Glutamatergic neuron (in vitro differentiated cells): ENCODE measurements around the gene YIPF7. TPM values are rescaled to one million over a fixed set of nuclear protein-coding genes. Genes with fewer than 3 reads are reported as not detected.
A peak's percentile ranks its signal among the peaks of the same experiment; 100 is the strongest.

Experiments used
- DNase-seq: peaks from one replicate; pipeline ENCODE4 v3.0.0; 2022
- H3K27ac Mint-ChIP-seq: one replicate; pipeline ENCODE4 v1.8.0; 2020; ENCODE audit warnings: mild to moderate bottlenecking, mixed read lengths, inconsistent platforms; ENCODE audit not compliant: unreplicated experiment
- H3K27me3 Mint-ChIP-seq: one replicate; pipeline ENCODE4 v1.8.0; 2020; ENCODE audit warnings: mild to moderate bottlenecking, moderate library complexity, mixed read lengths, inconsistent platforms; ENCODE audit not compliant: unreplicated experiment
- H3K36me3 Mint-ChIP-seq: one replicate; pipeline ENCODE4 v1.8.0; 2020; ENCODE audit warnings: mild to moderate bottlenecking, mixed read lengths, inconsistent platforms; ENCODE audit not compliant: unreplicated experiment
- H3K4me1 Mint-ChIP-seq: one replicate; pipeline ENCODE4 v1.8.0; 2020; ENCODE audit warnings: mild to moderate bottlenecking, low read depth, mixed read lengths, inconsistent platforms; ENCODE audit not compliant: unreplicated experiment
- H3K4me3 Mint-ChIP-seq: one replicate; pipeline ENCODE4 v1.8.0; 2020; ENCODE audit warnings: mild to moderate bottlenecking, mixed read lengths, inconsistent platforms; ENCODE audit not compliant: unreplicated experiment
- H3K9me3 Mint-ChIP-seq: one replicate; pipeline ENCODE4 v1.8.0; 2020; ENCODE audit warnings: mild to moderate bottlenecking, moderate library complexity, mixed read lengths, inconsistent platforms; ENCODE audit not compliant: unreplicated experiment
- CTCF ChIP-seq: fragments of 200-600 bp; sonication (generic); IDR thresholded peaks from one replicate; pipeline ENCODE4 v1.5.0; 2021; ENCODE audit not compliant: partially characterized antibody, unreplicated experiment
- long read RNA-seq: library from polyadenylated mRNA; unstranded; transcript quantifications from one replicate; pipeline ENCODE4 v2.0.0, GENCODE V29; 2020; ENCODE audit not compliant: unreplicated experiment
- total RNA-seq: library from RNA; stranded (reverse); fragmentation: NEBNext Ultra II Directional; extraction: Animal tissue kit (Norgen Biotek cat#: 25700); gene quantifications from one replicate; pipeline ENCODE4 v1.2.1, GENCODE V29; 2021; ENCODE audit not compliant: unreplicated experiment

YIPF7 gene
- total RNA-seq: not detected
- long read RNA-seq: 0 reads

GRCh38 chr4:44651425-44651824, at the start of gene YIPF7:
TSS of gene YIPF7 (minus strand) at chr4:44651625. CDS start at chr4:44650100, 1,525 bp downstream.
- Mint-ChIP-seq H3K4me1 (no peaks in the 10 kb centered on the region), H3K27ac (no peak within 1 kb of the TSS), H3K27me3 (no peaks in the 10 kb centered on the region), H3K4me3 (no peak within 1 kb of the TSS), H3K36me3 (no peaks in the 10 kb centered on the region), H3K9me3 (no peaks in the 10 kb centered on the region)
- no peak for DNase-seq
- TF ChIP-seq CTCF: no peak

- no peak overlapping the region for H3K4me3 Mint-ChIP-seq
- no peaks in the 10 kb centered on the region for H3K27me3 Mint-ChIP-seq
- H3K9me3 Mint-ChIP-seq: no peaks in the 10 kb centered on the region
- DNase-seq: no peak
- H3K36me3 Mint-ChIP-seq: no peaks in the 10 kb centered on the region
- no peak overlapping the region for H3K27ac Mint-ChIP-seq
- no peaks in the 10 kb centered on the region for H3K4me1 Mint-ChIP-seq
- TF ChIP-seq CTCF: no peak
Observed at GRCh38 chr4:44701037-44701436, 49.6 kb upstream of the YIPF7 start.

- no peak overlapping the region for H3K27ac Mint-ChIP-seq
- no peak for TF ChIP-seq CTCF
- H3K27me3 Mint-ChIP-seq: no peaks in the 10 kb centered on the region
Observed at GRCh38 chr4:44700427-44700826, 49.0 kb upstream of the YIPF7 start.

GRCh38 chr4:44684648-44685047, 33.2 kb upstream of the YIPF7 start:
- no peak for DNase-seq
- no peaks in the 10 kb centered on the region for H3K36me3 Mint-ChIP-seq
- H3K4me1 Mint-ChIP-seq: peaks cover 4% of the 10 kb centered on the region
- no peak for TF ChIP-seq CTCF
- H3K27me3 Mint-ChIP-seq: no peaks in the 10 kb centered on the region
- H3K27ac Mint-ChIP-seq: no peak overlapping the region
- no peak overlapping the region for H3K4me3 Mint-ChIP-seq
- H3K9me3 Mint-ChIP-seq: no peaks in the 10 kb centered on the region

More at GRCh38 chr4:44700427-44700826, 49.0 kb upstream of the YIPF7 start:
- DNase-seq: no peak
- Mint-ChIP-seq H3K4me1 (no peaks in the 10 kb centered on the region), H3K4me3 (no peak overlapping the region), H3K9me3 (no peaks in the 10 kb centered on the region), H3K36me3 (no peaks in the 10 kb centered on the region)

- no peaks in the 10 kb centered on the region for H3K27me3 Mint-ChIP-seq
- peak overlapping the region; percentile 94 for H3K27ac Mint-ChIP-seq
- no peaks in the 10 kb centered on the region for H3K36me3 Mint-ChIP-seq
- peak overlapping the region; percentile 97 for H3K4me3 Mint-ChIP-seq
- peaks cover 5% of the 10 kb centered on the region for H3K9me3 Mint-ChIP-seq
- H3K4me1 Mint-ChIP-seq: peaks cover 10% of the 10 kb centered on the region
- DNase-seq: no peak
- TF ChIP-seq CTCF: no peak
Observed at GRCh38 chr4:44679060-44679459, 27.6 kb upstream of the YIPF7 start.
